HFF-Myc (cell line): ENCODE measurements around the gene TMEM229A.
A peak's percentile ranks its signal among the peaks of the same experiment; 100 is the strongest.
"Not testable (repeated sequence)": the region's sequence is repeated elsewhere in the genome, so short reads cannot be mapped to it uniquely, and the experiment has no call there.

ENCODE experiments used
- DNase-seq: peaks from one replicate; pipeline ENCODE4 v3.0.0-alpha.2; 2011; ENCODE audit warnings: low read depth; ENCODE audit errors: extremely low read depth
- H3K4me3 ChIP-seq: replicated peaks from 2 replicates; pipeline ENCODE4 v1.5.1; 2011; ENCODE audit warnings: low read depth, mild to moderate bottlenecking, control low read depth, low read length
- CTCF ChIP-seq: IDR thresholded peaks from 2 replicates; pipeline ENCODE4 v1.5.1; 2012; ENCODE audit warnings: mild to moderate bottlenecking, low read depth, low read length, control low read depth; ENCODE audit errors: missing control alignments

Gene TMEM229A

DNA sequence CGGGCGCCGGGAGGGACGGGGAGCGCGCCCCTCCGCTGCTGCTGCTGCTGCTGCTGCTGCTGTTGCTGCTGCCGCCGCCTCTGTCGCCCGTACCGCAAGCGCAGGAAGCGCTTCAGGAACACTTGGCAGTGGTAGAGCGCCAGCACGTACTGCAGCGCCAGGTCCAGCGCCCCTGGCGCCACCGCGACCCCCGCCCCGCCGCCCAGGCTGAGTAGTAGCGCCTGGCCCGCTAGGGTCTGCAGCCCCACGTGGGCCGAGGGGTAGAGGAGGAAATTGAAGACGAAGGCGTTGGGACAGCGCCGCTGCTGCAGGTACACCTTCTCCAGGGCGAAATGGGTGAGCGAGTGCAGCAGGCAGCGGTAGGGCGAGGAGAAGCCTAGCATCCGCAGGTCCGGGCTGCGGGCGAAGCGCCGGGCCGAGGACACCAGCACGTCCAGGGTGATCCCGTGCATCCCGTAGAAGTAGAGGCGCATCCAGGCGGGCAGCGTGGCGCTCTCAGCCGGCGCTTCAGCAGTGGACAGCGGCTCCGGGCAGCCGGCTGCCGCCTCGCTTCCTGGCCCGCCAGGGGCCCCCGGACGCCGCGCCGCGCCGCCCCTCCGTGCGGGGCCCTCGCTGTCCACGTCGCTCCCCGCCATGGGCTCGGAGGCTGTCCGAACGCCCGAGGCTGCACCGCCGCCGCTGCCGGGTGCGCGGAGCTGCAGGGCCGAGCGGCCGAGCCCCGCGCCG is at the start of gene TMEM229A:
TMEM229A (minus strand) TSS at position 699 of the 726 bp plus-strand sequence; CDS start at position 635, 64 bp downstream.
- no peak for DNase-seq
- TF ChIP-seq CTCF: no peak
- no peak within 1 kb of the TSS for H3K4me3 ChIP-seq

DNA sequence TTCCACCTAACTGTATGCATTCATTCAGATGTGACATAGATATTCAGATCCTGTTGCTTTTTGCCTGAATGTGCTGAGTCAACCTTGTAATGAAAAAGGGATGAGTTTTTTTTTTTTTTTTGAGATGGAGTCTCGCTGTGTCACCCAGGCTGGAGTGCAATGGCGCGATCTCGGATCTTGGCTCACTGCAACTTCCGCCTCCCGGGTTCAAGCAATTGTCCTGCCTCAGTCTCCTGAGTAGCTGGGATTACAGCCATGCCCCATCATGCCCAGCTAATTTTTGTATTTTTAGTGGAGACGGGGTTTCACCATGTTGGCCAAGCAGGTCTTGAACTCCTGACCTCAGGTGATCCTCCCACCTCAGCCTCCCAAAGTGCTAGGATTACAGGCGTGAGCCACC is 49.4 kb upstream of the TMEM229A start:
- H3K4me3 ChIP-seq, DNase-seq: not testable (repeated sequence)

DNA sequence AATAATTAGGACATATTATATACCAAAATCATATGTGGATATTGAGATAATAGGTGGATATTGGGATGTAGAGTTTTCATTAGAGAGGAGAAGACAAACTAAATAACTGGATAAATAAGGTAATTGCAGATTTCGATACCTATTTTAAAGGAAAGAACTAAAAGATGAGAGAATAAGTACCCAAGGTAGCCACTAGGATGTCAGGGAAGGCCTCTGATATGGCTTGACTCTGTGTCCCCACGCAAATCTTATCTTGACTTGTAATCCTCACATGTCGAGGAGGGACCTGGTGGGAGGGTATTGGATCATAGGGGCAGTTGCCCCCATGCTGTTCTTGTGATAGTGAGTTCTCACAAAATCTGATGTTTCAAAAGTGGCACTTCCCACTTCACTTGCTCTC is 44.7 kb upstream of the TMEM229A start:
- H3K4me3 ChIP-seq: no peak overlapping the region
- DNase-seq: no peak
- TF ChIP-seq CTCF: no peak

- no peak for DNase-seq
- no peak for TF ChIP-seq CTCF
- H3K4me3 ChIP-seq: no peak overlapping the region
Observed at GRCh38 chr7:124076841-124077240, 44.0 kb upstream of the TMEM229A start.

DNA sequence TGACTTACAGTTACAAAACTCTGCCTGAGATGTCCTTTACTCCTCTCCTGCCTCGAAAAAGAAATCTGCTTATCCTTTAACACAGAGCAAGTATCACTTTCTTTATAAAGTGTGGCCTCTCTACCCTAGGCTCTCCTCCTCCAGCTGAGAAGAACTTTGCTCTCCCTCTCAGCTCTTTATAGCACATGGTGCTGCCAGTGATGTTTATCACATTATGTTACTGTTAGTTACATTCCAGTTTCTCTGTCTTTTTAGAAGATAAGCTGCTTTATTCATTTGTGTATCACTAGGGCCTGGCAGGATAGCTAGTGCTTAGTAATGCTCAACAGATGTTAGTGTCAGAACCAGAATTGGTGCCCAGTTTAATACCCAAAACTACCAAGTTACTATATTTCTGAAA is 41.1 kb upstream of the TMEM229A start:
- no peak overlapping the region for H3K4me3 ChIP-seq
- TF ChIP-seq CTCF: no peak
- no peak for DNase-seq

DNA sequence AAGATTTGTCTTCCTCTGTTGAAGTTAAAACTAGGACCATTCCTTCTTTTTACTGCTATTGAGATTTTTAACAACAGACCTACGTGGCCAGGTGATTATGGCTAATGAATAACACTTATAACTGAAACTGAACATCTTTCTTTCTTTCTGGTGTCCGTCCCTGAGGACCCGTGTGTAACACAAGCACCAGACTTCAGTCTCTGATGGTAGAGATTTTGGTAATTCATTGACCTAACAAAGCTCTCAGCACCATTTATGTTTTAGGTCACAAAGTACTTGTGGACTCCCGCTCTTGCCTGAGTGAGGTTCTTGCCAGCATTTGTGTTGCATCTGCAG is 40.4 kb upstream of the TMEM229A start:
- TF ChIP-seq CTCF: no peak
- DNase-seq: no peak
- H3K4me3 ChIP-seq: no peak overlapping the region

GRCh38 chr7:124072603-124073309 is 39.9 kb upstream of the TMEM229A start:
- DNase-seq: peak; percentile 14
- no peak overlapping the region for H3K4me3 ChIP-seq
- no peak for TF ChIP-seq CTCF
